Lung (tissue), 12 donors: ENCODE results near the gene DDIT4. TPM values are rescaled to one million over a fixed set of nuclear protein-coding genes. Genes with fewer than 3 reads are reported as not detected.
A peak's percentile ranks its signal among the peaks of the same experiment; 100 is the strongest.

Experiments used
- ATAC-seq: fragments of 200-7000 bp; cut with Tn5 transposase; one replicate; pipeline ENCODE4 v1.9.1; 2020; ENCODE audit warnings: moderate number of reproducible peaks; ENCODE audit not compliant: insufficient read depth, low FRiP score
- DNase-seq, 3 donors: peaks; one replicate each; pipeline ENCODE4 v3.0.0-alpha.2; 2013 to 2017
- H3K27ac ChIP-seq, 2 donors: one replicate each; pipeline ENCODE4 v1.5.1; 2013; ENCODE audit warnings: mild to moderate bottlenecking in 2 of 2, moderate library complexity in 2 of 2, control low read depth in 1 of 2, inconsistent platforms in 1 of 2, low read depth in 1 of 2, low read length in 1 of 2
- H3K27me3 ChIP-seq, 3 donors: one replicate each; pipeline ENCODE4 v1.5.1; 2013; ENCODE audit warnings: low read length in 2 of 3; ENCODE audit not compliant: control insufficient read depth in 3 of 3, insufficient read depth in 3 of 3
- H3K36me3 ChIP-seq, 4 donors: one replicate each; pipeline ENCODE4 v1.5.1; 2013; ENCODE audit warnings: low read length in 4 of 4, mild to moderate bottlenecking in 1 of 4, moderate library complexity in 1 of 4; ENCODE audit not compliant: control insufficient read depth in 4 of 4, insufficient read depth in 4 of 4
- H3K4me1 ChIP-seq, 5 donors: one replicate each; pipeline ENCODE4 v1.5.1; 2013; ENCODE audit warnings: low read length in 5 of 5, mild to moderate bottlenecking in 2 of 5, moderate library complexity in 1 of 5; ENCODE audit not compliant: control insufficient read depth in 5 of 5, insufficient read depth in 5 of 5
- H3K4me3 ChIP-seq: one replicate; pipeline ENCODE4 v1.5.1; 2013; ENCODE audit warnings: mild to moderate bottlenecking, control low read depth, moderate library complexity
- H3K9ac ChIP-seq, 2 donors: one replicate each; pipeline ENCODE4 v1.5.1; 2013; ENCODE audit warnings: low read length in 2 of 2, control low read depth in 1 of 2; ENCODE audit not compliant: insufficient read depth in 1 of 2
- H3K9me3 ChIP-seq, 4 donors: one replicate each; pipeline ENCODE4 v1.5.1; 2013; ENCODE audit warnings: low read length in 3 of 4, mild to moderate bottlenecking in 1 of 4, moderate library complexity in 1 of 4; ENCODE audit not compliant: control insufficient read depth in 4 of 4, insufficient read depth in 3 of 4
- CTCF ChIP-seq: IDR thresholded peaks from 2 replicates; pipeline ENCODE4 v1.5.1; 2012; ENCODE audit warnings: mild to moderate bottlenecking; ENCODE audit errors: control extremely low read depth, extremely low read depth
- WGBS, 2 donors: extraction: QIAGEN DNeasy Blood & Tissue Kit; methylation state at CpG; one replicate each; pipeline ENCODE4 v1.1.7; 2013; 5-methylcytosine and 5-hydroxymethylcytosine counted together
- polyA plus RNA-seq, 2 donors: library from polyadenylated mRNA; stranded (reverse); fragments of 200-250 nt; gene quantifications; one replicate each; pipeline ENCODE4 v1.2.1, GENCODE V29; 2013
- total RNA-seq, 2 donors: library from RNA; depleted of rRNA in 1 of 2; stranded (reverse); fragments of >200 nt in 1 of 2; gene quantifications; one replicate each; pipeline ENCODE4 v1.2.1, GENCODE V29; 2014 to 2021
- donor health status: control.
- donor health status: control.
- donor health status: Bipolar disorder and iron deficiency.
- donor health status: healthy.
- donor health status: DM: yes; HTN: yes; CAD: no.

Gene DDIT4
- total and polyA plus RNA-seq, 4 donors, result 55.3 to 190 (median 171) TPM

- 86 to 98% methylated on average over 1 of the region's 1 CpG for WGBS, 2 donors
- DNase-seq, result no peak
- no peaks in the 10 kb centered on the region for H3K9me3 ChIP-seq
- no peaks in the 10 kb centered on the region for H3K27me3 ChIP-seq
- H3K4me3 ChIP-seq, result no peak overlapping the region
- no peak overlapping the region for H3K9ac ChIP-seq
- ATAC-seq, result no peak
- peaks cover 15 to 36% (median 17%) of the 10 kb centered on the region in 5 donors for H3K4me1 ChIP-seq
- TF ChIP-seq CTCF, result no peak
- no peaks in the 10 kb centered on the region for H3K36me3 ChIP-seq
- no peak overlapping the region for H3K27ac ChIP-seq
Observed at GRCh38 chr10:72264536-72264935, 9.2 kb upstream of the DDIT4 start.

GRCh38 chr10:72265508-72265907 is 8.2 kb upstream of the DDIT4 start:
- no peak for TF ChIP-seq CTCF
- no peak for ATAC-seq

GRCh38 chr10:72265990-72266865 is 7.5 kb upstream of the DDIT4 start:
- WGBS, 2 donors, result 92 to 95% methylated on average over 11 of the region's 11 CpGs
- H3K27me3 ChIP-seq, result no peaks in the 10 kb centered on the region
- H3K9me3 ChIP-seq, result no peaks in the 10 kb centered on the region
- H3K36me3 ChIP-seq, result no peaks in the 10 kb centered on the region
- no peak overlapping the region for H3K27ac ChIP-seq
- no peak overlapping the region for H3K4me3 ChIP-seq
- peaks cover 4 to 21% (median 7%) of the 10 kb centered on the region in 5 donors for H3K4me1 ChIP-seq
- no peak for TF ChIP-seq CTCF
- DNase-seq, result no peak
- no peak overlapping the region for H3K9ac ChIP-seq
- ATAC-seq, result no peak

More at GRCh38 chr10:72265508-72265907, 8.2 kb upstream of the DDIT4 start:
- Histone ChIP-seq H3K9me3 (no peaks in the 10 kb centered on the region), H3K27ac (peak overlapping the region in 1 of 2 donors; percentile 35), H3K4me1 (peaks cover 7 to 26% (median 8%) of the 10 kb centered on the region in 5 donors), H3K9ac (no peak overlapping the region), H3K27me3 (no peaks in the 10 kb centered on the region), H3K4me3 (no peak overlapping the region), H3K36me3 (no peaks in the 10 kb centered on the region)
- peak in 1 of 3 donors; percentile 23 for DNase-seq
- WGBS, 2 donors, result 89 to 94% methylated on average over 6 of the region's 6 CpGs
